ENCODE data around the gene OCA2. TPM values are rescaled to one million over a fixed set of nuclear protein-coding genes. Genes with fewer than 3 reads are reported as not detected.

OCA2 gene
- total RNA-seq, 1 experiment from 2014 or later = 0.31 TPM

- Histone ChIP-seq H2BK12ac (ENCODE audit: insufficient read length, low read depth, low read length) (no peak overlapping the region), H3K4ac (ENCODE audit: low read depth, low read length) (no peak overlapping the region), H3T11ph (ENCODE audit: low read length) (no peak overlapping the region), H3K23me2 (ENCODE audit: insufficient read length, low read depth, low read length, poor library complexity, severe bottlenecking) (no peaks in the 10 kb centered on the region), H3K9ac (ENCODE audit: extremely low read depth, insufficient read length, low read length) (no peak overlapping the region), H2BK20ac (ENCODE audit: low read depth, low read length, poor library complexity, severe bottlenecking) (no peak overlapping the region), H3K9me3 (ENCODE audit: control insufficient read depth, low read depth, low read length) (no peaks in the 10 kb centered on the region), H3K79me2 (ENCODE audit: insufficient read depth, low read length) (no peaks in the 10 kb centered on the region), H3K56ac (ENCODE audit: insufficient read length, low read depth, low read length) (no peak overlapping the region), H3K4me2 (ENCODE audit: insufficient read depth, insufficient read length, low read length) (no peak overlapping the region), H3K23ac (ENCODE audit: insufficient read length, low read depth, low read length) (no peak overlapping the region), H4K5ac (ENCODE audit: insufficient read length, low read depth, low read length) (no peak overlapping the region), H4K91ac (ENCODE audit: insufficient read length, low read depth, low read length) (no peak overlapping the region), H4K20me1 (ENCODE audit: control insufficient read depth, insufficient read depth, insufficient read length) (no peaks in the 10 kb centered on the region), H3K79me1 (ENCODE audit: insufficient read depth, low read depth, low read length, poor library complexity, severe bottlenecking) (no peaks in the 10 kb centered on the region), H2BK15ac (ENCODE audit: low read depth, low read length) (no peak overlapping the region), H2AK5ac (ENCODE audit: insufficient read length, low read length) (no peak overlapping the region), H3K27ac (ENCODE audit: insufficient read length, low read depth, low read length) (no peak overlapping the region), H3K18ac (ENCODE audit: insufficient read length, low read depth, low read length) (no peak overlapping the region), H4K8ac (replicated peaks; ENCODE audit: insufficient read length, low read depth, low read length) (no peak overlapping the region), H2BK120ac (ENCODE audit: low read depth, low read length, poor library complexity, severe bottlenecking) (no peak overlapping the region), H2BK5ac (ENCODE audit: insufficient read length, low read length) (no peak overlapping the region), H3K4me1 (ENCODE audit: insufficient read depth, low read length) (no peaks in the 10 kb centered on the region), H3K27me3 (ENCODE audit: insufficient read depth, low read length) (no peaks in the 10 kb centered on the region), H3K14ac (ENCODE audit: insufficient read depth, low read length) (no peak overlapping the region; the same call in 1 of the 2 replicates), H2AFZ (ENCODE audit: low read length) (no peak overlapping the region)
- no peak for DNase-seq
- Mint-ChIP-seq H3K27ac (no peak overlapping the region; a peak in 1 of 7 replicates), H3K4me1 (peaks cover 9 to 14% of the 10 kb centered on the region in 2 experiments), H3K9me3 (peaks cover 2 to 4% of the 10 kb centered on the region in 2 experiments; a peak in 2 of 5 replicates), H3K27me3 (ENCODE audit: low read depth) (no peaks in the 10 kb centered on the region; the same call in 1 of the 2 replicates), H3K36me3 (ENCODE audit: insufficient read depth in 1 of 3, low read depth in 3 of 3) (0 out of 7 replicates have a peak, but pooled peaks cover 0 to 5% (median 0%) of the 10 kb centered on the region in 3 experiments), H3K4me3 (no peak overlapping the region)
- TF ChIP-seq CTCF (conservative IDR thresholded peaks at IDR 0.05) = no peak
- no CpG with 5 or more reads among the region's 23 CpGs for WGBS (ENCODE audit: extremely low coverage, insufficient read length, low lambda C conversion rate)
These were observed 84.4 kb downstream of the OCA2 start for GRCh38 chr15:28014623-28015200.

Measured in H9 (cell line).